H1 (cell line): ENCODE measurements around the gene INTS2. TPM values are rescaled to one million over a fixed set of nuclear protein-coding genes. Genes with fewer than 3 reads are reported as not detected.

Source experiments
- HDAC6 ChIP-seq: IDR thresholded peaks from one replicate; pipeline ENCODE4 v1.7.1; 2012; ENCODE audit warnings: low read depth, mild to moderate bottlenecking, inconsistent platforms, low read length, moderate library complexity
- MAX ChIP-seq: IDR thresholded peaks from 2 replicates; pipeline ENCODE4 v1.6.1; 2012; ENCODE audit warnings: inconsistent platforms
- PHF8 ChIP-seq: fragments of 200-600 bp; sonication (generic); conservative IDR thresholded peaks from 2 replicates; pipeline ENCODE4 v1.7.1; 2012; ENCODE audit warnings: low read depth, mild to moderate bottlenecking, inconsistent platforms, low read length, moderate library complexity
- SP2 ChIP-seq: IDR thresholded peaks from 2 replicates; pipeline ENCODE4 v1.6.1; 2012; ENCODE audit warnings: mild to moderate bottlenecking, low read length, inconsistent platforms
- polyA plus RNA-seq, 7 experiments: library from polyadenylated mRNA; depleted of rRNA in 3 of 7; stranded (reverse) in 5 of 7; unstranded in 2 of 7; fragments of >200 nt in 5 of 7; fragments of 200-250 nt in 2 of 7; gene quantifications; 1 replicate in 5 of 7; 2 replicates in 1 of 7; 4 replicates in 1 of 7; pipeline versions ENCODE4 v1.2.1 to v1.2.3, GENCODE V29; 2011 to 2013; ENCODE audit warnings: missing spikeins in 2 of 7, mixed read lengths in 2 of 7
- total RNA-seq: library from RNA; stranded (reverse); fragmentation: NEBNext Ultra II Directional; extraction: Animal tissue kit (Norgen Biotek cat#: 25700); gene quantifications from 2 replicates; pipeline ENCODE4 v1.2.1, GENCODE V29; 2021
- TF ChIP-seq, protein P1 (sequence below): IDR thresholded peaks from 2 replicates; pipeline ENCODE4 v1.6.1; 2011; ENCODE audit warnings: low read depth, mild to moderate bottlenecking, low read length; ENCODE audit not compliant: insufficient read depth
- TF ChIP-seq, protein P2 (sequence below): IDR thresholded peaks from 2 replicates; pipeline ENCODE4 v1.6.1; 2011; ENCODE audit warnings: low read length, improper control_type of control experiment

The INTS2 gene
- total and polyA plus RNA-seq, 2 of the 8 experiments (the other 6 are each of a cell fraction or from before 2014, with no cell fraction given) = 9.4 to 21.8 TPM

DNA sequence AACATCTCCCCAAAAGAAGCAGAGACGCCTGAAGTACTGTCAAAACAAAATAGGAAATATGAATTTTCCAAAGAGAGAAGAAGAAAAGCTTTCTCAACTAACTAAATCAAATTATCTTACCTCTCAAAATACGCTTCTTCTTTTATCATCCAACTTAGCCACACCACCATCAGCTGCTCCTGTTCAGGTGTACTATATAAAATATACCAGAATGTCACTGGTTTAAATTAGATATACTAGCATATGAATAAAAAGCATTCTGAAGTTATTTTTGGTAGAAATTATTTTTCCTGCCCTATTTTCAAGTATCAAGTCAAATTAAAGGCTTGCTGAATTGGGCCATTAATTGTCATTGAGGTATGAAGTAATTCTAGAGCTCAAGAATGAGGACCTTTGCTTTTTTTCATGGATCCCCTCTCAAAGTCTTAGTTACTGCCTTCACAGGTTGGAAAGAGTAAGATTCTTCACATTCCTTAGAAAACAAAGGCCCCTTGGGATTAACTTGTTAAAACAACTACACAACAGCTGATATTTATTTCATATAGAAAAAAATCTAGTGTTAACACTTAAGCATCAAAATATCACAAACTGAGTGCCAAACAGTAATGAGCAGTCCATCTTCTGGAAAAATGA, 30.1 kb downstream of the INTS2 start (continued):
- no peak for TF ChIP-seq HDAC6
- no peak for TF ChIP-seq PHF8
- TF ChIP-seq SP2 = no peak
- TF ChIP-seq, protein P1, sequence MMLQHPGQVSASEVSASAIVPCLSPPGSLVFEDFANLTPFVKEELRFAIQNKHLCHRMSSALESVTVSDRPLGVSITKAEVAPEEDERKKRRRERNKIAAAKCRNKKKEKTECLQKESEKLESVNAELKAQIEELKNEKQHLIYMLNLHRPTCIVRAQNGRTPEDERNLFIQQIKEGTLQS = no peak
- no peak for TF ChIP-seq MAX
- TF ChIP-seq, protein P2, sequence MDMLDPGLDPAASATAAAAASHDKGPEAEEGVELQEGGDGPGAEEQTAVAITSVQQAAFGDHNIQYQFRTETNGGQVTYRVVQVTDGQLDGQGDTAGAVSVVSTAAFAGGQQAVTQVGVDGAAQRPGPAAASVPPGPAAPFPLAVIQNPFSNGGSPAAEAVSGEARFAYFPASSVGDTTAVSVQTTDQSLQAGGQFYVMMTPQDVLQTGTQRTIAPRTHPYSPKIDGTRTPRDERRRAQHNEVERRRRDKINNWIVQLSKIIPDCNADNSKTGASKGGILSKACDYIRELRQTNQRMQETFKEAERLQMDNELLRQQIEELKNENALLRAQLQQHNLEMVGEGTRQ = no peak
